ENCODE data around the gene HIF1A.
A peak's percentile ranks its signal among the peaks of the same experiment; 100 is the strongest.
"Not testable (repeated sequence)": the region's sequence is repeated elsewhere in the genome, so short reads cannot be mapped to it uniquely, and the experiment has no call there.

HIF1A gene

DNA sequence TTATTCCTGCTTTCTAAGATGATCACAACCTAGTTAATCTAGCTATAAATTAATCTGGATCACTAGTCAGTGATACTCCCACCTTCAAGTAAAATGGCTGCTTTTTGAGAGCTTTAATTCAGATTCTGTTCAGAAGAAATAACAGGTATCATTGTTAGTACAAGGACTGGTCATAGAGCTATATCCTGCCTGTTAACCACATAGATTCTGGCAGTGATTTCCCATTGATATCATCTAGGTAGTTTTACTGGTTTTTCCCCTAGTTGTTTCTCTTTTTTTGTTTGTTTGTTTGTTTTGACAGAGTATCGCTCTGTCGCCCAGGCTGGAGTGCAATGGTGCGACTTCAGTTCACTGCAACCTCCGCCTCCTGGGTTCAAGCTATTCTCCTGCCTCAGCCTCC lies 39.0 kb upstream of the HIF1A start:
- H3K27ac ChIP-seq, result no peak overlapping the region
- TF ChIP-seq, protein P1, sequence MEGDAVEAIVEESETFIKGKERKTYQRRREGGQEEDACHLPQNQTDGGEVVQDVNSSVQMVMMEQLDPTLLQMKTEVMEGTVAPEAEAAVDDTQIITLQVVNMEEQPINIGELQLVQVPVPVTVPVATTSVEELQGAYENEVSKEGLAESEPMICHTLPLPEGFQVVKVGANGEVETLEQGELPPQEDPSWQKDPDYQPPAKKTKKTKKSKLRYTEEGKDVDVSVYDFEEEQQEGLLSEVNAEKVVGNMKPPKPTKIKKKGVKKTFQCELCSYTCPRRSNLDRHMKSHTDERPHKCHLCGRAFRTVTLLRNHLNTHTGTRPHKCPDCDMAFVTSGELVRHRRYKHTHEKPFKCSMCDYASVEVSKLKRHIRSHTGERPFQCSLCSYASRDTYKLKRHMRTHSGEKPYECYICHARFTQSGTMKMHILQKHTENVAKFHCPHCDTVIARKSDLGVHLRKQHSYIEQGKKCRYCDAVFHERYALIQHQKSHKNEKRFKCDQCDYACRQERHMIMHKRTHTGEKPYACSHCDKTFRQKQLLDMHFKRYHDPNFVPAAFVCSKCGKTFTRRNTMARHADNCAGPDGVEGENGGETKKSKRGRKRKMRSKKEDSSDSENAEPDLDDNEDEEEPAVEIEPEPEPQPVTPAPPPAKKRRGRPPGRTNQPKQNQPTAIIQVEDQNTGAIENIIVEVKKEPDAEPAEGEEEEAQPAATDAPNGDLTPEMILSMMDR (IDR thresholded peaks at IDR 0.05), result no peak

DNA sequence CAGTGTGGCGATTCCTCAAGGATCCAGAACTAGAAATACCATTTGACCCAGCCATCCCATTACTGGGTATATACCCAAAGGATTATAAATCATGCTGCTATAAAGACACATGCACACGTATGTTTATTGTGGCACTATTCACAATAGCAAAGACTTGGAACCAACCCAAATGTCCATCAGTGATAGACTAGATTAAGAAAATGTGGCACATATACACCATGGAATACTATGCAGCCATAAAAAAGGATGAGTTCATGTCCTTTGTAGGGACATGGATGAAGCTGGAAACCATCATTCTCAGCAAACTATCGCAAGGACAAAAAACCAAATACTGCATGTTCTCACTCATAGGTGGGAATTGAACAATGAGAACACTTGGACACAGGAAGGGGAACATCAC lies 37.2 kb upstream of the HIF1A start:
- not testable (repeated sequence) for H3K36me3 ChIP-seq; H3K27ac ChIP-seq; H3K4me3 ChIP-seq (ENCODE audit: low read depth in 1 of 2, low read length in 1 of 2); H3K9me3 ChIP-seq; H3K27me3 ChIP-seq
- peaks cover 42 to 43% of the 10 kb centered on the region in 2 experiments for H3K4me1 ChIP-seq (ENCODE audit: control insufficient read depth in 1 of 2, insufficient read depth in 1 of 2, low read depth in 1 of 2, low read length in 1 of 2)

More for the DNA sequence above, 39.0 kb upstream of the HIF1A start:
- Histone ChIP-seq H3K4me1 (ENCODE audit: control insufficient read depth in 1 of 2, insufficient read depth in 1 of 2, low read depth in 1 of 2, low read length in 1 of 2) (peaks cover 24 to 25% of the 10 kb centered on the region in 2 experiments), H3K9me3 (no peaks in the 10 kb centered on the region), H3K27me3 (no peaks in the 10 kb centered on the region), H3K4me3 (ENCODE audit: low read depth in 1 of 2, low read length in 1 of 2) (no peak overlapping the region), H3K36me3 (no peaks in the 10 kb centered on the region)

DNA sequence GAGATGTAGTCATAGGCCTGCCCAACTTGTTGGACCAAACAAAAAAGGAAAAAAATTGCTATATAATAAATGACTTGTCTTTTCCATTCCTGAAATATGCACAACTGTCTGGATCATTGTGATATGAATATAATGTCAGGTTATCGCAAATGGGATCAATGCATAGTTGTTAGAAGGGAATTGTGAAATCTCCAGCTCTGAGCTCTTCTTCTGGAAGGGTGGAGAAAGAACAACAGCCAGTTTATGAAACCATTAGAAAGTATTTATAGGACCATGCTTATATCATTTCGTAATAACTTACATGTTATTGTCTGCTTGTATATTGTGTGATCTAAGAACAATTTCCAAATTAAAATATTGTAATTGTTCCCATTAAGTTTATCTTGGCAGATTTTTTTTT lies 35.7 kb upstream of the HIF1A start:
- H3K4me3 ChIP-seq (ENCODE audit: low read depth in 1 of 2, low read length in 1 of 2), result no peak overlapping the region
- no peak overlapping the region for H3K27ac ChIP-seq
- H3K27me3 ChIP-seq, result no peaks in the 10 kb centered on the region
- no peaks in the 10 kb centered on the region for H3K9me3 ChIP-seq
- H3K36me3 ChIP-seq, result no peaks in the 10 kb centered on the region
- H3K4me1 ChIP-seq (ENCODE audit: control insufficient read depth in 1 of 2, insufficient read depth in 1 of 2, low read depth in 1 of 2, low read length in 1 of 2), result peaks cover 46 to 47% of the 10 kb centered on the region in 2 experiments
- TF ChIP-seq, protein P1 (IDR thresholded peaks at IDR 0.05), result no peak

DNA sequence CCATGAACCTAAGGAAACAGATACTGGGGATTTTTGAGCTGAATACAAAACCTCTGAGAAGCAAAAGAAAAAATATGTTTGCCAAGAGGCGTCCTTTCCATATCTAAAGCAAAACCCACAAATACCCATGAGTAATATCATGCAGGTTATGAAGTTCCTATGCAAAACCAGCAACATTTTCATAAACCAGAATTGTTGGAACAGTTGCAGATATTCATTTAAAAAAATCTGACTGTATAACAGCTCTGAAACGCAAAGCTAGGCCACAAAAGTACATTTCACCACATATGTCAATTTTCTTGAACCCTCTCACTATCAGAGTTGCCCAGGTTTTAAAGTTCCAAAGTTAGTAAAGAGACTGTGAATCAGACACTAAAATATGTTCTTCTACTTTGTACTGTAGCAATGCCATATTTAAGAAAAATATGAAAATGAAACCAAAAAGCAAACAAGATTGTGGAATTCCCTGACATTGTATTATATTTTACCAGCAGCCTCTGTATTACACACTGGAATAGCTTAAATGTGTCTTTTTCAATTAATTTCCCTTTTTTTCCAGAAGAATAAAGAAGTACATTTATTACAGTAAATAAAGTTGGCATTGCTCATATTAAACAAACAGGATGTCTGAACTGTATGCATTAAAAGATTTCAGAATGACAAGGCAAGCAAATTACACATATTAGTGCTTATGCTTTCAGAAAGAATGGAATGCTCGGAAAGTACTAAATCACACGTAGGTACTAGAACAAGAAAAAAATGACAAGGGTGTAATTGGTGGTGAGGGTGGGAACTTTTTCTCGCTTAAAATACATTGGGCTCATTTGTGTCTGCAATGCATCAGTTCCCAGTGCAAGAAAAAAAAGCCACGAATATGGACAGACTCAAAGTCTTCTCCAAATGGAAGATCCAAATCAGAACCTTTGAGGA lies 33.6 kb upstream of the HIF1A start:
- no peaks in the 10 kb centered on the region for H3K27me3 ChIP-seq

DNA sequence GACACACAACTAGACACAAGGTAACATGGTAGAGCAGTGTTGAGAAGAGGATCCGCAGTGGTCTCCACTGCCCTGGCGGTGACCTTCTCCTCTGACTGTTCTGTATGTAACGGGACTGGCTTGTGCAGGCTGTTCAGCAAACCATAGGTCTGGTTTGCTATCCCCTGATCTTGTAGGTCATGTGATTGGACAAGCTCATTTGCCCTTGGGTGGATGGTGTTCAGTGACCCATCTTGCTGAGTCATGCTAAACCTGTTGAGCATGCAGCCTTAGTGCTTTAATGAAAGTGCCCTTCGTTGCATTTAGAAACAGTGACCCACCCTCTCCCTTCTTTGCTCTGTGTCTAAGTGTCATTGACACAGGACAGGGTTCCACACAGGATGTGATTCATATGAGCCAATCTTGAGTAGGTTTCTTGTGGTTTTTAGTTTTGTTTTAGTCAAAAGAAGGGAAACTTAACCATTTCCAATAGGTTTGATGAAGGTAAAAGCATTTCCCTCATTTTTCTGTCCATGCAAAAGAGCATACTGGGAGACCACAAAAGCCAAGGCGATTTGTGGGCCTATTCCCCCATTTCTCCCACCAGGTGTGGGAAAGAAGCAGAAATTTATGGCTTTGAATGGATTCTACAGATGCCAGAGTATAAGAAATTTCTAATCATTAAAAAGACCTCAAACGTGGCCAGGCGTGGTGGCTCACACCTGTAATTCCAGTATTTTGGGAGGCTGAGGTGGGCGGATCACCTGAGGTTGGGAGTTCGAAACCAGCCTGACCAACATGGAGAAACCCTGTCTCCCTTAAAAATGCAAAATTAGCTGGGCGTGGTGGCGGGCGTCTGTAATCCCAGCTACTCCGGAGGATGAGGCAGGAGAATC lies 32.6 kb upstream of the HIF1A start:
- Histone ChIP-seq H3K27ac (peak overlapping the region; percentile 90), H3K4me3 (ENCODE audit: low read depth in 1 of 2, low read length in 1 of 2) (peak overlapping the region; percentile 37 to 43), H3K27me3 (no peaks in the 10 kb centered on the region), H3K9me3 (no peaks in the 10 kb centered on the region), H3K4me1 (ENCODE audit: control insufficient read depth in 1 of 2, insufficient read depth in 1 of 2, low read depth in 1 of 2, low read length in 1 of 2) (peaks cover 53 to 54% of the 10 kb centered on the region in 2 experiments), H3K36me3 (no peaks in the 10 kb centered on the region)
- TF ChIP-seq, protein P1 (IDR thresholded peaks at IDR 0.05), result no peak

More for the DNA sequence above, 33.6 kb upstream of the HIF1A start:
- Histone ChIP-seq H3K27ac (peak overlapping the region; percentile 90), H3K9me3 (no peaks in the 10 kb centered on the region), H3K4me3 (ENCODE audit: low read depth in 1 of 2, low read length in 1 of 2) (peak overlapping the region in 1 of 2 experiments; percentile 43), H3K36me3 (no peaks in the 10 kb centered on the region), H3K4me1 (ENCODE audit: control insufficient read depth in 1 of 2, insufficient read depth in 1 of 2, low read depth in 1 of 2, low read length in 1 of 2) (peaks cover 46 to 47% of the 10 kb centered on the region in 2 experiments)
- TF ChIP-seq, protein P1 (IDR thresholded peaks at IDR 0.05), result no peak
